Ammon's horn (tissue), 1 donor: ENCODE data around the gene SUN1.

ENCODE experiments used
- DNase-seq: peaks from one replicate; pipeline ENCODE4 v3.0.0-alpha.2; 2016; ENCODE audit warnings: low spot score

The SUN1 gene

DNA sequence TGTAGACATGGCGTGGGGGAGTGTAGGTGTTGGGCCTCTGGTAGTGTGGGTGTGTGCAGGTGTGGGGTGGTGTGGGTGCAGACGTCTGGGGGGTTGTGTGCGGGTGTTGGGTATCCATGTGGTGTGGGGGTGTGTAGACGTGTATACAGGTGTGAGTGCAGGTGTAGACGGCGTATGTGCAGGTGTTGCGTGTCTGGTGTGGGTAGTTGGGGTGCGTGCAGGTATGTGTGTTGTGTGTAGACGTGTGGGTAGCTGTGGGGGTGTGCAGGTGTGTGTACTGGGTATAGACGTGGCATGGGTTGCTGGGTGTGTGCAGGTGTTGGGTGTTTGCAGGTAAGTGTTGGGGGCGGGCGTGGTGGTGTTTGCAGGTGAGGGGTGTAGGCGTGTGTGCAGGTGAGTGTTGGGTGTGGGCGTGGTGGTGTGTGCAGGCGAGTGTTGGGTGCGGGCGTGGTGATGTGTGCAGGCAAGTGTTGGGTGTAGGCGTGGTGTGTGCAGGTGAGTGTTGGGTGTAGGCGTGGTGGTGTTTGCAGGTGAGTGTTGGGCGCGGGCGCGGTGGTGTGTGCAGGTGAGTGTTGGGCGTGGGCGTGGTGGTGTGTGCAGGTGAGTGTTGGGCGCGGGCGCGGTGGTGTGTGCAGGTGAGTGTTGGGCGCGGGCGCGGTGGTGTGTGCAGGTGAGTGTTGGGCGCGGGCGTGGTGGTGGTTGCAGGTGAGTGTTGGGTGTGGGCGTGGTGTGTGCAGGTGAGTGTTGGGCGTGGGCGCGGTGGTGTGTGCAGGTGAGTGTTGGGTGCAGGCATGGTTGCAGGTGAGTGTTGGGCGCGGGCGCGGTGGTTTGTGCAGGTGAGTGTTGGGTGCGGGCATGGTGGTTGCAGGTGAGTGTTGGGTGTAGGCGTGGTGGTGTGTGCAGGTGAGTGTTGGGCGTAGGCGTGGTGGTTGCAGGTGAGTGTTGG, 60.6 kb downstream of the SUN1 start:
- DNase-seq: no peak

DNA sequence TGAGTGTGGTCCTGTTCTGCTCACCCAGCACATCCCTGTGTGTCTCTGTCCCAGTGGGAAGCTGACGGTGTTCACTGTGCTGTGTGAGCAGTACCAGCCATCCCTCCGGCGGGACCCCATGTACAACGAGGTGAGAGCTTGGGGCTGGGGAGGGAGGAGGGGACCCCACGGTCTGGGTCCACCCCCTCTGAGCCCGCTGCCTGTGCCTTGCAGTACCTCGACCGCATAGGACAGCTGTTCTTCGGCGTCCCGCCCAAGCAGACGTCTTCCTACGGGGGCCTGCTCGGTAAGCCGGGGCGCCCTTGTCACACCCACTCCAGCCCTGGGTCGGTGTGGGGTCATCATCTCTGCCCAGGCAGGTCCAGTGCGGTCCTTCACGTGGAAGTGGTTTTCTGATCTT, 61.4 kb downstream of the SUN1 start:
- no peak for DNase-seq

DNA sequence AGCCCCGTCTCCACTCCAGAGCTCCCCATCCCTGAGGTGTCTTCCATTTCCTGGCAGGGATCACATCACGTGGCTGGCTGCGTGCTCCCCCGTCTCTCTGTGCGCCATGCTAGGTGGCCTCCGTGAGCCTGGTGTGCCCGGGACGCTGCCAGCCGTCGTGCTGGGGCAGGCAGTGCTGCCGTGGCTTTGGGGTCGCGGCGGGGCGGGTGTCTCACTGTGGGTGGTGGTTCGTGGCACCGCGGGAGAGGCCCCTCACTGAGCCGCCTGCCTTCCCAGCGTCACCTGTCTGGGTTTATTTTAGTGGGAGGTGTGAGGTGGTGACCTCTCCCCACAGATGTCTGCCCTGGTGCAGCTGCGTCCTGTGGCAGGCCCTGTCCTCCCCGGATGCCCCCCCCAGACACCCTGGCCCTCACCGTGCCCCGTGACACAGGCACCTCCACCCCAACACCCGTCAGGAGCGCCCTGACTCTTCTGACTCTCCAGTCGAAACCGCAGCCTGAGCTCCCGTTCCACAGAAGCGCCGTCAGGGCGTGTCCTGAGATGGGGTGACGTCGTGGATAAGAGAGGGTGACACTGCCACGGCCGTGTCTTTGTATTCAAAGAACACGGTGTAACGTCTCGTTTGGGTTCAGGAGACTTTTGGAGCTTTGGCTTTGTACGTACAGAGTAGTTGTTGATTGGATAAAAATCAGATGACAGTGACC, 62.0 kb downstream of the SUN1 start:
- no peak for DNase-seq

DNA sequence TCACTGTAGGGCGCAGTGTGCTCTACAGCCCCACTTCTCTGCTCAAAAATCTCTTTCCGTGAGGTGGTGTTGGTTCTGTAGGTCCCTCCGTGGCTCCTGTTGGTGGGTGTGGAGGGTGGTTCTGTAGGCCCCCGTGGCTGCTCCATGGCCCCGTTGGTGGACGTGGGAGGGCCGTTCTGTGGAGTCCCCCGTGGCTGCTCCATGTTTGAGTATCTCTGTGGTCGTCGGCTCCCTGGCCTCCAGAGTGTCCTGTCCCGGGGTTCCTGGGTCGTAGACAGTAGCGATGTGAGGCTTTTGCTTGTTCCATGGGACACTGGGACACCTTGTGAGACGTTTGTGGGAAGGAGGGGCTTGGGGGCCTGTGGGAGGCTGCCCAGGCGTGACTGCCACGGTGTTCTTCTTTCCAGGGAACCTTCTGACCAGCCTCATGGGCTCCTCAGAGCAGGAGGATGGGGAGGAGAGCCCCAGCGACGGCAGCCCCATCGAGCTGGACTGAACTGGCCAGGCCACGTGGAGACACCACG, 62.7 kb downstream of the SUN1 start:
- DNase-seq: no peak

DNA sequence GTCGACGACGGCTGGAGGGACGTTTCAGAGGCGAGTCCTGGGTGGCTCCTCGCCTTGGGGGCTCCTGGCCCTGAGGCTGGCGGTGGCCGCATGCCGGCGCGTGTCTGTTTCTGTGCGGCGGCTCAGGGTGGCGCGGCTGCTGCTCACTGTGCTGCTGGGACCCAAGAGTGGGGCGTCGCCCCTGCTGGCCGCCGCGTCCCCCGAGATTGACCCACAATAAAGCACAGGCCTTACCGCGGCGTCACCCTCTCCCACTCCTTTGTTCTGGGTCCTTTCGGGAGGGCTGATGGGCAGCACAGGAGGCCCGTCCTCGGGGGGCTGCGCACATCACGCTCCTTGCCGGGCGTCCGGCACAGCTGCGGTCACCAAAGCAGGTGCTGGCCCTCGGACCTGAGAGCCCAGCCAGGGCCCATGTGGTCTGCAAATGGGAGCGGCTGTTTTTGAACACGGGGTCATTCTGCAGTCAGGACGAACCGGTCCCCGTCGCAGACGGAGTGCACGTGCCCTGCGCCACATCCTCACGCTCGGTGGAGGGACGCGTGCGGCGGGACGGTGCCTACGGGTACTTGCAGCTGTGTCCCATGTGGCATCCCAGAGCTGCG, 63.3 kb downstream of the SUN1 start:
- no peak for DNase-seq

DNA sequence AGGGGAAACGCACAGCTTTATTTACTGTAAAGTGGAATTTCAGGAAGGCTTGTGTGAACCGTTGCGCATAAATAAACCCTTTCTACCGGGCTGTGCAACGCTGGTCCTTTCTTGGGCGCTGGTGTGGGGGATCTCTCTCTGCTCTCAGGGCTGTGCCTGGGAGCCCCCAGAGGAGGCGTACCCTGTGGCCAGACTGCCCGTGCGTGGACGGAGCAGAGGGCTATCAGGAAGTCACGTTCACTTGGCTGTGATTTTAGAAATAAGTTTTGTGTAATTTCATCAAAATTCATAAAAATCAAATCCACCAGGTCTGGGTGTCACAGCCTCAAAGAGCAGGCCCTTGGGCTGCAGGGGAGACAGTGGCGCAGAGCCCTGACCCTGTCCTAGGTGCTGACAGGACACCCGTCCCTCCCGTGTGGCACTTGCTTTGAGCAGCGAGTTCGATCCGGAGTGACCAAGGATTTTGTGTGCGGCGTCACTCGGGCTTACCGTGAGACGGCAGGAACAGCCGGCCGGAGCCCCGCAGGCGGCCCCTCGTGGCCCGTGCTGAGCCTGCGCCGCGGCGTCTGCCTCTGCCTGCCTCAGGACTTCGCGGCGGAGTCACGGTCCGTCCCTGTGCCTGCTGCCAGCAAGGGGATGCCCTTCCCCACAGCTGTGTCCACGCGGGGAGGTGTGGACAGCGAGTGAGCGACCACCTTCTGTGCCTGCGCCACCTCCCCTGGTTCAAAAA, 64.2 kb downstream of the SUN1 start:
- no peak for DNase-seq

DNA sequence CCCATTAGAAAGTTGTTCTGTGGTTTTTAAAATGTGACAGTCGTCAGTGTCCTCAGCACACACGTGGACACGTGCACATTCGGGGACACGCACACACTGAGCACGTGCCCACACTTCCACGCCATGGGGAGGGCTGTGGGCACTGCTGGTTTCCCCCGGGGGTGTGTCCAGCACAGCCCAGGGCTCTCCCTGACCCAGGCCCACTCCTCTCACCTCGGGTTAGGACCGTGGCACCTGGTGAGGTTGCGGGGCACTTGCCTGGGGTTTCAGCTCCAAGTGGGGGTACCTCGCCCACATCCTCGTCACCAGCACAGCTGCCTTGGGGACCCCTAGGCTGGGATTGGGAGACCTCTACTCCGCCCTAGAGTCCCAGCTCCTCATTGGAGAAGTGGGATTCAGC, 64.8 kb downstream of the SUN1 start:
- DNase-seq: no peak

DNA sequence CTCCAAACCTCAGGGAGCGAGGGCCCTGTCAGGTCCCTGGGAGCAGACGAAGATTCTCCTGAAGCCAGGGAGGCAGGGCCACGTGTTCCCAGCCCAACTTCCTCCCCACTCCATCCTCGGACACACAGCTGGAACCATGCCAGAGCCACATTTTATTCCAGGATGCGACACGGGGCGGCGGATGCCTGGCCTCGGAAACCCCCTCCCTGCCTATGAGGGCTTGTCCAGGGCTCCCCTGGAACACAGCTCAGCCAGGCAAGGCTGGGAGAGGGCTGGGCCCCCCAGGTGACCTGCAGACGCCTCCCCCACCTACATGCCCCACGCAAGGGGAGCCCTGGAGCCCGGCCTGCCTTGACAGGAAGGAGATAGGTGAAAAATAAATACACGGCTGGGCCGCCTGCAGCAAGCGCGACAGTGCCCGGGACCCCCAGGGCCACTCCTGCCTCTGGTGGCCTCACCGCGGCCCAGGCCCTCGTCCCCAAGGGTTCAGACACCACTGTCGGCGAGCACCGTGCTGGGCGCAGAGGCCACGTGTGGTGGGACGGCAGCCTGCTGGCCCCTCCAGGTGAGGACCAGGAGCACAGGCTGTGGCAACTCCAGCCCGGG, 65.6 kb downstream of the SUN1 start:
- DNase-seq: no peak

DNA sequence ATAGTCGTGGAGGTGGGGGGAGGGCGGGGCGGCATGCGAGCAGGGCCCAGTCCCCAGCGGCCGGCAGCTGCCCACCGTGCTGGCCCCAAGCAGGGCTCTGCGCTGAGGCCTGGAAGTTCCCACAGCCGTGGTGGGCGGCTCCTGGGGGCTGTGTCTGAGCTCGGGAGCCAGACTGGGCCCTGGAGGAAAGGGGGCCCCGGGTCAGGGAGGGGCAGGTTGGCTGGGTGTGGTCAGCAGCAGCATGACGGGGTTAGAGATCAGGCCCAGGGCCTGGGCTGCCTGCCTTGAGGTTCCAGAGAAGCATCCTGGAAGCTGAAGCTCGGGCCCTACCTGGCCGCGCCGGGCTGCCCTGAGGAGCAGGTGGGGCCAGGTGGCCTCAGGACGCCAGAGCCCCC, 66.2 kb downstream of the SUN1 start:
- no peak for DNase-seq

DNA sequence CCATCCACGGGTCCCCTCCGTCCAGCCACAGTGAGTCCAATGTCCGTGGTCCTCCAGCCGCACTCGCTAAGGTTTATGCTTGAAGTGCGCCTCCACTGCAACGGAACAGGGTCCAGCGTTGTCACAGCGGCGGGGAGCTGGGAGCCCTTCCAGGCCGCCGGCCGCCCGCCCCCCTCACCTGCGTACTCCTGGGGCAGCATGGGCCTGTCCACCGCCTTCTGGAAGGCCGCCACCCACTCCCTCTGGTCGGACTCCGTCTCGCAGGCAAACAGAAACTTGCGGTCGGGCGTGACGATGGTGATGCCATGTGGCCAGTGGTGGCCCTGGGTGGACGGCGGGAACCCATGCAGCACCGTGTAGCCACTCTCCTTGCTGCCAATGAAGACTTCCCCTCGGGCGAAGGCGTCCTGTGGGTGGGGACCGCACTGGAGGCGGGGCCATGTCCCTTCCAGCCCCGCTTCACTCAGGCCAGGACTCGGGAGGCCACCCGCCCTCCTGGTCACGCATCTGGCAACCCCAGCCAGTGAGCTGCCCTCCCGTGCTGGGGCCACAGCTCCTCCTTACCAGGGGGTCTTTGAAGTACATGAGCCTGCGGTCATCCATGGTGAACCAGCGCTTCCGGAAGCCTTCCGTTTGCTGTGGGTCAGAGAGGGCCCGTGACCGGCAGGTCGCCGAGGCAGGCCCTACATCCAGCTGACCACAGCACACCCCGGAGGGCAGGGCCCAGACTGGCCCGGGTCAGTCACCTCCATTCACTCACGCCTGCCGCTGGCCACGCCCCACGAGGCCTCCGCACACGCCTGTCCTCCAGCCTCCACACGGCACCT, 66.8 kb downstream of the SUN1 start:
- DNase-seq: no peak

DNA sequence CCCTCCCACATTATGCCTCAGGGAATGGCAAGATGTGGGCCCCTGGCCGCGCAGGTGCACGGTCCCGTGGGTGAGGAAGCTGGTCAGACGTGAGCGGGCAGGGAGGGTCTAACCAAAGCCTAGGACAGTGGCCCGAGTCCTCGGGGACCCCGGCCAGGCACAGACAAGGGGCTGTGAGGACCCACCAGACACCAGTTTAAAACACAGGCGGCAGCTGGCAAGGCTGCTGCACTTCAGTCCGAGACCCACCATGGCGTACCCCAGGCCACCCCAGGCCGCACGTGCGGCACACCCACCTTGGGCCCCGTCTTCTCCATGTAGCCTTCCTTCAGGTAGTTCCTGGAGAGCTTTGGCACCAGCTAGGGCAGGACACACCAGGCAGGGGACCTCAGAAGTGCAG, 67.5 kb downstream of the SUN1 start:
- DNase-seq: no peak

DNA sequence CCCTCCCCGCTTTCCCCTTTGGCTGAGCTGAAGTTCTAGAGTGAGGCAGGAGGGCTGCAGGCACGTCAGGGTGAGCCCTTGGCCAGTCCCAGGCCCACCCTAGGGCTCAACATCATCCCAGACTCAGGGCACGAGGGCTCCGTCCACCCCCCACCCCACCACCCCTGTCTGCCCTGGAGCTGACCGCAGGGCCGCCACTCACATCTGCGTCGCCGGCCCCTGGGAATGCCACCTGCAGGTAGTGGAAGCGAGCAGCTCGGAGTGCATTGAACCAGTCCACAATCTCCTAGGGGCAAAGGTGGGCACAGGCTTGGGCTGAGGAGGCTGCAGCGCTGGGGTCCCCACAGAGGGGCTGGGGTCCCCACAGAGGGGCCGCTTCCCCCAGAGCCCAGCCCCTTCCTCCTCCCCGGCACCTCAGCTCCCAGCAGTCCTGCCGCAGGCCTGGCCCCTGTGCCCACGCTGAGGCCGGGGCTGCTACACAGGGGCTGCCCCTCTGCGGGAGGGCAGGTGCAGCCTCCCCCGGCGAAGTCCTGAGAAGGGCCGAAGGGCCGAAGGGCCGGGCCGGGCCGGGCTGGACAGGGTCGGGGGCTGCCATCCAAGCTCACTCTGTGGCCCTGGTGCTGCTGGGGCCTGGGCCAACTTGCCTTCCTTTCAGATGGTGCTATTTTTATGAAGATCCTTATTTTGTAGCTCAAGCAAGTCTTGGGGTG, 68.2 kb downstream of the SUN1 start:
- no peak for DNase-seq

DNA sequence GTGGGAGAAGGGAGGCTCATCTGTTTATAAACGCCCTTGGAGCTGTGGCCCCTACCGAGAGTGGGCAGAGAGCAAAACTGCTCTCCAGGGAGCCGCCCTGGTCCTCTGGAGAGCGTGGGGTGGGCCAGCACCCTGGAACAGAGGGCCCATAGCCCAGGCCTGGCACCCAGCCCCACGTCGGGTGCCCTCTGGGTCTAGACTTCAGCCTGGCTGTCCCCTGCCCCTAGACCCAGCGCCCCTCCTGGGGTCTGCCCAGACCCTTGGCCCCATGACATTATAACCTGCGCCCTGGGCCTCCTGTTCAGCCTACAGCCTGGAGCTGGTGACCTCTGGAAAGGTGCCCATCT, 68.7 kb downstream of the SUN1 start:
- no peak for DNase-seq

DNA sequence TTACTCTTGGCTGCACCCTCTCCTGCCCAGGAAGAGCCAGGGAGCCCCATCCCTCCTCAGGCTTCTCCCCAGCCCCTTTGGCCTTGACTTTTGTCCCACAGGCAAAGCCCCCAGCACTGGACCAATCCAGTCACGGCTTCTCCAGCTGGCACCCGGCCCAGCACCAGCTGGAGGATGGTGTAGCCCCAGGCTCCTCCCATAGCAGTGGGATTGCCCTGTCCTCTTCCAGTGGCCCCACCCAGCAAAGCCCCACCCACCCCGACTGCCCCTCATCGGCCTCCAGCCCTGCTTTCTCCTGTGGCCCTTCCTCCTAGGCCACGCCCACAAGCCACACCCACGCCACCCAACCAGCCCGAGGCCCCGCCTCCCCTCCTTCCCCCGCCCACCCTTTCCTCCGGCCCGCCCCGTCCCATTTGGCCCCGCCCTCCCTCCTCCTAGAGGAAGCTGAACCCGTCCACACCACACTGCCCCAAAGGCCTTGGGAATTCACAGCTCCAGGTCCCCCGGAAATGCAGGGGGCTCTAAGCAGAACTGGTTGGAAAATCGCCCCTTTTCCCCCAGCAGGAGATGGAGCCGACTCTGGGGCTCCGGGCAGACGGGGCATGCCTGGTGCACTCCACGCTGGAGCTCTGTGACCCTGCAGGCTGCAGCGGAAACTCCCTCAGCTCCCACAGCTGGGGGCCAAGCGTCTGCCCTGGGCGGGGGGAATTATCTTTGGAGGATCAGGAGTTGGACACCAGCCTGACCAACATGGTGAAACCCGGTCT, 69.3 kb downstream of the SUN1 start:
- DNase-seq: peak; percentile 72

DNA sequence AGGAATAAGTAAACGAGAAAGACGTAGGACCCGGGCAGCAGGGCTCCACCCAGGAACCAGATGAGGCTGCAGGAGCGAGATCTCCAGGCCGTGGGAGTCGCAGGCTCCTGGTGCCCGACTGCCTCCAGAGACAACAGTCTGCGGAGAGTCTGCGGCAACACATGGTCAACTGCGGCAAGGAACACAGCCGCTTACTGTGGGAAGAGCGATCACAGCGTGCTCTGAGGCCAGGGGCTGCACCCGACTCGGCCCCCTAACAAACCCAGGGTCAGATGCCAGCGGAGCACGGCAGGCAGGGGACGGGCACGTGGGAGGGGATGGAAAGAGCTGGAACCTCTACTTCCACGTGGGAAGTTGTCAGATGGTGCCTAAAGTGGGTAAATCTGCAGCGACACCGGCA, 70.7 kb downstream of the SUN1 start:
- no peak for DNase-seq

DNA sequence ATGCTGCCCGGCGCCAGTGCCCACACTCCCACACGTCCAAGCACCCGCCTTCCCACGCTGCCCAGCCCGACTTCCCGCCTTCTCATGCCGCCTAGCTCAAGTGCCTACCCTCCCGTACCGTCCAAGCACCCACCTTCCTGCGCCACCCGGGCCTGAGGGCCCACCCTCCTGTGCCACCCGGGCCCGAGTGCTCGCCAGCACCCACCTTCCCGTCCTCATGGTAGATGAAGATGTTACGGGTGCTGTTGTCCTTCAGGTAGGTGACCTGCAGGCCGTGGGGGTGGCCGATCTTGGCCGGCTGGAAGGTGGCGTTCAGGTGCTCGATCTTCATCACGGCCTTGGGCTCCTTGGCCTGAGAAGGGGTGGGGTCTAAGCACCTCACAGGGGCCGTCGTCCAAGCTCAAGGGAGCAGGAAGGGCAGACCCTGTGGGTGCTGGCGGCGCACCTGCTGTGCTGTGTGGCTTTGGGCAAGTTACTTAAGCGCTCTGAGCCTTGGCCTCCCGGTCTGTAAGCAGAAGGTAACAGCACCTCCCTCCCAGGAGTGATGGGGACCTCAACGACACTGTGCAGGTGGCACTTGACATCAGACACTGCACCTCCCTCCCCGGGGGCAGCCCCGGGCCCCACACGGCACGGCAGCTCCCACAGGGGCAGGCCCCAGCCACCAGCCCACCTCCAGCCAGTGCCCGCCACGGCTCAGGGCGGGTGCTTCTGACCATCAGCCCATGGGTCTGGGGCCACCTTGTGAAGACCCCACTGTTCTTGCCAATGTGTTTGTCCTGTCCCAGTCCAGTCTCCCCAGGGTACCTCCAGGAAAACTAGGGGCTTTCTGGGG, 71.9 kb downstream of the SUN1 start:
- no peak for DNase-seq

DNA sequence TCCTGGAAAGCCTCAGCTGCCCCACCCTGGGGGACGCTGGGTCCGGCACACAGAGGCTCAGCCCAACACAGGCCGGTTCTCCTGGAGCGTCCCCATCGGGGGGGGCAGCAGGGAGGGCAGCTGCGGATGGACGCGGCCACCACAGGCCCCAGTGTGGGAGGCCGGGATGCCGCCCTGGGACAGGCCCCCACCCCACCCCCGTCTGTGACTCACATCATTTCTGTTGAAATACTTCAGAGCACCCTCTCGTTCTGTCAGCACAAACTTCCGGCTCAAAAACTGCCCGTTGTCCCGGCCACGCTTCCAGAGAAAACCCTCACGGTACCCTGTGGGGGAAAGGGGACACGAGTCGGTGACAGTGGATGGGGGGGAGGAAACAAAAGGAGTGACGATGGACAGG, 72.6 kb downstream of the SUN1 start:
- no peak for DNase-seq

DNA sequence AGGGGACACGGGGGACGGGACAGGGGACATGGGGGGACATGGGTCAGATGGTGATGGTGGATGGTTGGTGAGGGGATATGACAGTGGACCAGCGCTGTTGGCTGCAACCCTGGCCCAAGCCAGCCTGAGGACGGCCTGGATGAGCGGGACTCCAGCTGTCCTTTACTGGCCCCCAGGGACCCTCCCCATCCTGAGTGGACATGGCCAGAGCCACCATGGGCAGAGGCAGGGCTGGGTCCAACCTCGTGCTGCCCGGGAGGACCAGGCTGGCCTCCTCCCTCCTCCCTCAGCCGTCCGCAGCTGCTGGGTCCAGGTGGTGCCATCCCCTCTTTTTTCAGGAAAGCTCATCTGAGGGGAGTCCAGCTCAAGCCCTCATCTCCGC, 74.5 kb downstream of the SUN1 start:
- DNase-seq: no peak
